GM12878 (cell line): ENCODE results near the gene TRIM22. TPM values are rescaled to one million over a fixed set of nuclear protein-coding genes. Genes with fewer than 3 reads are reported as not detected.

ENCODE experiments used
- ATAC-seq: fragments of 200-7000 bp; cut with Tn5 transposase; 3 replicates; pipeline ENCODE4 v1.9.1; 2020; ENCODE audit warnings: mild to moderate bottlenecking, moderate library complexity
- BruUV-seq: library from RNA; stranded (reverse); fragments of 400-500 nt; replicated peaks from 2 replicates; lab custom pipeline; 2021; lab: Mats Ljungman, UMichigan
- CTCF ChIA-PET: fragments of 300-600 bp; sonication (Branson Sonifier 250); formaldehyde crosslinking; extraction: SDS; loops from one replicate; lab custom pipeline; 2021; ENCODE audit warnings: inconsistent platforms; lab: Yijun Ruan, JAX
- POLR2A ChIA-PET: fragments of 350-600 bp; formaldehyde crosslinking; extraction: SDS; loops from one replicate; lab custom pipeline; 2021; ENCODE audit warnings: inconsistent platforms; lab: Charles Lee
- RAD21 ChIA-PET: fragments of 300-600 bp; sonication (Branson Sonifier 250); formaldehyde crosslinking; loops from one replicate; lab custom pipeline; 2023; ENCODE audit warnings: antibody characterized with exemption; ENCODE audit not compliant: unreplicated experiment; lab: Charles Lee
- SMC1A ChIA-PET: fragments of 300-600 bp; sonication (Branson Sonifier 250); formaldehyde crosslinking; loops from one replicate; lab custom pipeline; 2023; ENCODE audit not compliant: unreplicated experiment, uncharacterized antibody; lab: Charles Lee
- DNase-seq: peaks from one replicate; pipeline ENCODE4 v3.0.0-alpha.2; 2011; ENCODE audit warnings: low read depth, low spot score
- FAIRE-seq: peaks from 3 replicates; lab custom pipeline; 2011; peaks lifted over from hg19 to GRCh38; lab: Jason Lieb, UNC
- H2AFZ ChIP-seq: 2 replicates; pipeline ENCODE4 v1.6.0; 2011; ENCODE audit warnings: low read depth, low read length, control low read depth; ENCODE audit not compliant: control insufficient read depth
- H3K27ac ChIP-seq: 2 replicates; pipeline ENCODE4 v1.5.1; 2011; ENCODE audit warnings: control low read depth; ENCODE audit not compliant: control insufficient read depth, insufficient read depth
- H3K27me3 ChIP-seq, 2 experiments: replicated peaks in 1 of 2; 2 replicates each; pipeline versions ENCODE4 v1.6.0 to v1.6.1; 2011; ENCODE audit warnings: low read length in 1 of 2; ENCODE audit not compliant: control insufficient read depth in 2 of 2, insufficient read depth in 2 of 2
- H3K36me3 ChIP-seq, 2 experiments: 2 replicates each; pipeline ENCODE4 v1.5.1; 2011; ENCODE audit warnings: low read length in 1 of 2; ENCODE audit not compliant: control insufficient read depth in 2 of 2, insufficient read depth in 2 of 2
- H3K4me1 ChIP-seq: 2 replicates; pipeline ENCODE4 v1.6.1; 2011; ENCODE audit warnings: mild to moderate bottlenecking, low read length, moderate library complexity, mixed read lengths; ENCODE audit not compliant: control insufficient read depth, insufficient read depth
- H3K4me2 ChIP-seq: 2 replicates; pipeline ENCODE4 v1.6.0; 2011; ENCODE audit warnings: control low read depth; ENCODE audit not compliant: control insufficient read depth, insufficient read depth
- H3K4me3 ChIP-seq: fragments of 200-600 bp; sonication (generic); 2 replicates; pipeline ENCODE4 v1.5.1; 2016
- H3K79me2 ChIP-seq: 2 replicates; pipeline ENCODE4 v1.6.0; 2011; ENCODE audit warnings: low read length; ENCODE audit not compliant: control insufficient read depth, insufficient read depth
- H3K9ac ChIP-seq: 2 replicates; pipeline ENCODE4 v1.8.0; 2011; ENCODE audit warnings: low read length, control low read depth, mixed read lengths; ENCODE audit not compliant: control insufficient read depth, insufficient read depth
- H3K9me3 ChIP-seq: replicated peaks from 3 replicates; pipeline ENCODE4 v1.5.1; 2011; ENCODE audit warnings: mild to moderate bottlenecking, low read length; ENCODE audit not compliant: control insufficient read depth, insufficient read depth
- H4K20me1 ChIP-seq: 2 replicates; pipeline ENCODE4 v1.6.0; 2011; ENCODE audit not compliant: control insufficient read depth, insufficient read depth
- BRCA1 ChIP-seq: IDR thresholded peaks from 2 replicates; pipeline ENCODE4 v1.6.1; 2011; ENCODE audit warnings: low read depth, low read length, improper control_type of control experiment
- CEBPB ChIP-seq, 2 experiments: fragments of 150-350 bp in 1 of 2; IDR thresholded peaks; 2 replicates each; pipeline ENCODE4 v1.6.1; 2012 to 2014; ENCODE audit warnings: low read depth in 2 of 2, low read length in 2 of 2, borderline replicate concordance in 1 of 2, inconsistent platforms in 1 of 2
- NFIC ChIP-seq: IDR thresholded peaks from 2 replicates; pipeline ENCODE4 v1.6.1; 2012; ENCODE audit warnings: low read depth, mild to moderate bottlenecking, inconsistent platforms, low read length, moderate library complexity
- NFYA ChIP-seq: IDR thresholded peaks from 2 replicates; pipeline ENCODE4 v1.6.1; 2011; ENCODE audit warnings: low read depth, mild to moderate bottlenecking, low read length, improper control_type of control experiment, borderline replicate concordance
- RUNX3 ChIP-seq: IDR thresholded peaks from 2 replicates; pipeline ENCODE4 v1.6.1; 2012; ENCODE audit warnings: low read length, inconsistent platforms
- SMARCA5 ChIP-seq: fragments of 450-650 bp; IDR thresholded peaks from 2 replicates; pipeline ENCODE4 v1.6.1; 2017; ENCODE audit warnings: mild to moderate bottlenecking
- SP1 ChIP-seq: IDR thresholded peaks from one replicate; pipeline ENCODE4 v1.6.1; 2011; ENCODE audit warnings: low read depth, low read length
- SPI1 ChIP-seq: IDR thresholded peaks from 2 replicates; pipeline ENCODE4 v1.6.1; 2011; ENCODE audit warnings: low read depth, mild to moderate bottlenecking, low read length, moderate library complexity, borderline replicate concordance; ENCODE audit not compliant: insufficient read depth
- TBL1XR1 ChIP-seq: IDR thresholded peaks from 2 replicates; pipeline ENCODE4 v1.6.1; 2012; ENCODE audit warnings: low read depth, low read length, improper control_type of control experiment
- USF1 ChIP-seq: IDR thresholded peaks from 2 replicates; pipeline ENCODE4 v1.6.1; 2011; ENCODE audit warnings: borderline replicate concordance, low read depth, mild to moderate bottlenecking, moderate library complexity, mixed read lengths, low read length; ENCODE audit not compliant: insufficient read depth; ENCODE audit errors: extremely low read length
- USF2 ChIP-seq: IDR thresholded peaks from 2 replicates; pipeline ENCODE4 v1.6.1; 2011; ENCODE audit warnings: low read depth, low read length, improper control_type of control experiment, borderline replicate concordance
- YBX1 ChIP-seq: fragments of 450-650 bp; IDR thresholded peaks from 2 replicates; pipeline ENCODE4 v1.6.1; 2016; ENCODE audit warnings: antibody characterized with exemption
- ZBED1 ChIP-seq: IDR thresholded peaks from 2 replicates; pipeline ENCODE4 v1.6.1; 2016; ENCODE audit warnings: borderline replicate concordance
- WGBS: methylation state at CpG from one replicate; pipeline ENCODE4 v1.1.6; 2016; ENCODE audit warnings: low lambda C conversion rate; ENCODE audit not compliant: insufficient replicate concordance, insufficient coverage; ENCODE audit errors: missing lambda C conversion rate; 5-methylcytosine and 5-hydroxymethylcytosine counted together
- in situ Hi-C: fragments of 300-500 bp; cut with MboI; formaldehyde crosslinking; loops from 9 replicates; pipeline ENCODE4 v1.14.3; 2018; ENCODE audit warnings: mixed read lengths
- intact Hi-C: fragments of 100-400 bp; cut with micrococcal nuclease; formaldehyde crosslinking; loops from one replicate; pipeline ENCODE4 v1.14.2; 2022; ENCODE audit not compliant: unreplicated experiment
- polyA plus RNA-seq, 11 experiments: library from polyadenylated mRNA; depleted of rRNA in 4 of 11; unstranded in 6 of 11; stranded (reverse) in 5 of 11; fragments of >200 nt; fragmentation: Nextera tagmentation in 4 of 11; fragmentation: Illumina TruSeq in 1 of 11; extraction: Ambion mirVana in 4 of 11; extraction: Trizol in 1 of 11; gene quantifications; 1 replicate in 1 of 11; 2 replicates in 10 of 11; pipeline versions ENCODE4 v1.2.1 to v1.2.3, GENCODE V29; 2011 to 2016; ENCODE audit warnings: inconsistent platforms in 2 of 11, missing spikeins in 2 of 11, low read depth in 1 of 11
- total RNA-seq, 4 experiments: library from RNA; depleted of rRNA in 3 of 4; stranded (reverse); fragments of >200 nt in 3 of 4; fragmentation: Illumina TruSeq in 1 of 4; extraction: Trizol in 1 of 4; gene quantifications; 2 replicates each; pipeline versions ENCODE4 v1.2.1 to v1.2.3, GENCODE V29; 2013 to 2021

TRIM22 gene
- total and polyA plus RNA-seq, 10 of the 15 experiments (the other 5 are each of a cell fraction or from before 2014, with no cell fraction given): 116 to 485 (median 204) TPM

- TF ChIP-seq BRCA1: no peak
- TF ChIP-seq ZBED1: no peak
- TF ChIP-seq SP1: no peak
Measured at GRCh38 chr11:5643585-5643984, 46.0 kb upstream of the TRIM22 start (continued).

GRCh38 chr11:5646139-5646538 lies 43.5 kb upstream of the TRIM22 start:
- 96% methylated on average over 3 of the region's 3 CpGs for WGBS
- intact Hi-C loops: no loop called here
- CTCF ChIA-PET: interaction anchor here (1.3 kb wide), 1 partner anchor 10 kb away, joined by 5 read pairs; no protein-coding TSS in a partner anchor

More at GRCh38 chr11:5646139-5646538, 43.5 kb upstream of the TRIM22 start:
- no peak for ATAC-seq
- no peak overlapping the region for H3K9ac ChIP-seq
- H4K20me1 ChIP-seq: no peaks in the 10 kb centered on the region
- RAD21 ChIA-PET: interaction anchor here (0.7 kb wide), 1 partner anchor 43 kb away, joined by 3 read pairs; no protein-coding TSS in a partner anchor
- TF ChIP-seq USF2 (no peak), CEBPB (IDR thresholded peaks at IDR 0.05; ENCODE audit: borderline replicate concordance in 1 of 2, low read depth in 2 of 2, low read length in 2 of 2) (no peak), NFIC (no peak), YBX1 (no peak), USF1 (no peak), TBL1XR1 (no peak), RUNX3 (no peak), SMARCA5 (no peak), SPI1 (no peak), NFYA (no peak)
- TF ChIP-seq, all 136 proteins: peak for 0
- DNase-seq: no peak
- no TSS peak for BruUV-seq
- no peak for FAIRE-seq
- Histone ChIP-seq H2AFZ (no peak overlapping the region), H3K27ac (no peak overlapping the region), H3K36me3 (peaks cover 0 to 5% of the 10 kb centered on the region in 2 experiments; a peak in 2 of 4 replicates), H3K4me2 (no peak overlapping the region), H3K79me2 (no peaks in the 10 kb centered on the region), H3K4me1 (no peaks in the 10 kb centered on the region), H3K9me3 (no peaks in the 10 kb centered on the region), H3K27me3 (no peaks in the 10 kb centered on the region), H3K4me3 (no peak overlapping the region)
- ChIA-PET POLR2A (interaction anchor here (1.2 kb wide), 1 partner anchor 16 kb away, joined by 3 read pairs; no protein-coding TSS in a partner anchor), SMC1A (interaction anchor here (1.0 to 1.2 kb wide), 4 partner anchors 10 to 89 kb away, joined by 3 read pairs; partner anchors contain the start of gene TRIM5)
- in situ Hi-C loops: no loop called here
